GM21390 (cell line): ENCODE data around the gene SLC13A5.

Experiments
- ATAC-seq: cut with Tn5 transposase; IDR thresholded peaks from one replicate; pipeline ENCODE4 v1.9.1; 2021; ENCODE audit not compliant: unreplicated experiment

SLC13A5 gene

GRCh38 chr17:6684881-6685767 lies 28.0 kb downstream of the SLC13A5 start:
- ATAC-seq: no peak

GRCh38 chr17:6684460-6684783 lies 28.7 kb downstream of the SLC13A5 start:
- no peak for ATAC-seq

- no peak for ATAC-seq
Measured at GRCh38 chr17:6683730-6684459, 29.3 kb downstream of the SLC13A5 start.

GRCh38 chr17:6683081-6683684 lies 30.0 kb downstream of the SLC13A5 start:
- no peak for ATAC-seq

- ATAC-seq: no peak
Measured at GRCh38 chr17:6682339-6682738, 30.8 kb downstream of the SLC13A5 start.

- no peak for ATAC-seq
Measured at GRCh38 chr17:6681671-6682070, 31.5 kb downstream of the SLC13A5 start.

GRCh38 chr17:6681176-6681575 lies 32.0 kb downstream of the SLC13A5 start:
- no peak for ATAC-seq

- ATAC-seq: no peak
Measured at GRCh38 chr17:6679241-6679640, 33.9 kb downstream of the SLC13A5 start.

GRCh38 chr17:6677946-6678345 lies 35.2 kb downstream of the SLC13A5 start:
- no peak for ATAC-seq

GRCh38 chr17:6677158-6677831 lies 35.9 kb downstream of the SLC13A5 start:
- ATAC-seq: no peak

GRCh38 chr17:6676802-6677157 lies 36.4 kb downstream of the SLC13A5 start:
- ATAC-seq: no peak

- ATAC-seq: no peak
Measured at GRCh38 chr17:6675201-6675825, 37.9 kb downstream of the SLC13A5 start.

GRCh38 chr17:6674586-6674985 lies 38.6 kb downstream of the SLC13A5 start:
- ATAC-seq: no peak

- ATAC-seq: no peak
Measured at GRCh38 chr17:6671431-6671830, 41.7 kb downstream of the SLC13A5 start.

GRCh38 chr17:6670999-6671398 lies 42.2 kb downstream of the SLC13A5 start:
- no peak for ATAC-seq

- ATAC-seq: no peak
Measured at GRCh38 chr17:6670571-6670970, 42.6 kb downstream of the SLC13A5 start.

- no peak for ATAC-seq
Measured at GRCh38 chr17:6669479-6670212, 43.5 kb downstream of the SLC13A5 start.

GRCh38 chr17:6668727-6669425 lies 44.3 kb downstream of the SLC13A5 start:
- ATAC-seq: no peak

- ATAC-seq: no peak
Measured at GRCh38 chr17:6668219-6668618, 45.0 kb downstream of the SLC13A5 start.

GRCh38 chr17:6667516-6667915 lies 45.7 kb downstream of the SLC13A5 start:
- ATAC-seq: no peak
